SU-DHL-6 (cell line): ENCODE results near the gene RAB33A.

Source experiments
- CTCF ChIP-seq: fragments of 200-600 bp; sonication (generic); IDR thresholded peaks from one replicate; pipeline ENCODE4 v1.5.1; 2017; ENCODE audit warnings: antibody characterized with exemption, mild to moderate bottlenecking, low read length, moderate library complexity; ENCODE audit not compliant: insufficient read depth, poor library complexity, severe bottlenecking
- EZH2phosphoT487 ChIP-seq: fragments of 200-600 bp; sonication (generic), shearing (Covaris generic); conservative IDR thresholded peaks from 2 replicates; pipeline ENCODE4 v1.6.1; 2018; ENCODE audit warnings: mild to moderate bottlenecking, antibody characterized with exemption, low read length, moderate library complexity, mixed read lengths

DNA sequence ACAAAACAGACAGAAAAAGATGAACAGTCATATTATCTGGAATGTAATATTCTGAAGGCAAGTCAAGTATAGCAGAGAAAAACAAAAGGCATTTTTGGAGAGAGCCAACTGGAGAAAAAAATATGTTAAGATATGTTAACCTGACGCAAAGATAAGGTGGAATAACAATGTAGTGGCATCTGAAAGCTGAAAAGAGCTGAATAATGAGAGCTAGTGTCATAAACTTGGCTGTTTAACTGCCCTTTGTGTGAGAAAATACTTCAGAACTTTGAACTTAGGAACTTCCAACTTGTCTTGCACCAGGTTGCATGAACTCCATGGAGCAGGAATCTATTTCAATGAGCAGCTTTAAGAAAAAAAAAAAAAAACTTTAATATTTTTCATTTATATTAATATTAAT, 32.9 kb downstream of the RAB33A start:
- TF ChIP-seq CTCF (no peak), EZH2phosphoT487 (no peak)
